22Rv1 (cell line): ENCODE data around the gene NEIL3.

Source experiments
- ZFX ChIP-seq: fragments of 450-650 bp; IDR thresholded peaks from 2 replicates; pipeline ENCODE4 v1.6.1; 2017; ENCODE audit warnings: antibody characterized with exemption, borderline replicate concordance
- TF ChIP-seq, protein P1 (sequence below): fragments of 450-650 bp; IDR thresholded peaks from 2 replicates; pipeline ENCODE4 v1.5.1; 2017; ENCODE audit warnings: mild to moderate bottlenecking

GRCh38 chr4:177380730-177381287 lies 71.1 kb downstream of the NEIL3 start:
- TF ChIP-seq, protein P1, sequence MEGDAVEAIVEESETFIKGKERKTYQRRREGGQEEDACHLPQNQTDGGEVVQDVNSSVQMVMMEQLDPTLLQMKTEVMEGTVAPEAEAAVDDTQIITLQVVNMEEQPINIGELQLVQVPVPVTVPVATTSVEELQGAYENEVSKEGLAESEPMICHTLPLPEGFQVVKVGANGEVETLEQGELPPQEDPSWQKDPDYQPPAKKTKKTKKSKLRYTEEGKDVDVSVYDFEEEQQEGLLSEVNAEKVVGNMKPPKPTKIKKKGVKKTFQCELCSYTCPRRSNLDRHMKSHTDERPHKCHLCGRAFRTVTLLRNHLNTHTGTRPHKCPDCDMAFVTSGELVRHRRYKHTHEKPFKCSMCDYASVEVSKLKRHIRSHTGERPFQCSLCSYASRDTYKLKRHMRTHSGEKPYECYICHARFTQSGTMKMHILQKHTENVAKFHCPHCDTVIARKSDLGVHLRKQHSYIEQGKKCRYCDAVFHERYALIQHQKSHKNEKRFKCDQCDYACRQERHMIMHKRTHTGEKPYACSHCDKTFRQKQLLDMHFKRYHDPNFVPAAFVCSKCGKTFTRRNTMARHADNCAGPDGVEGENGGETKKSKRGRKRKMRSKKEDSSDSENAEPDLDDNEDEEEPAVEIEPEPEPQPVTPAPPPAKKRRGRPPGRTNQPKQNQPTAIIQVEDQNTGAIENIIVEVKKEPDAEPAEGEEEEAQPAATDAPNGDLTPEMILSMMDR: peak; percentile 35
- TF ChIP-seq ZFX: no peak
